ENCODE measurements around the gene ACADL. TPM values are rescaled to one million over a fixed set of nuclear protein-coding genes. Genes with fewer than 3 reads are reported as not detected.

Gene ACADL
- 0.26 and 0.38 TPM in 2 replicates for total RNA-seq

- Histone ChIP-seq H3K4me3 (ENCODE audit: low read depth, low read length) (peak within 1 kb of the TSS; percentile 59), H3K27me3 (ENCODE audit: control insufficient read depth, insufficient read depth, low read length) (no peaks in the 10 kb centered on the region), H3K36me3 (ENCODE audit: control insufficient read depth, insufficient read depth, low read length) (no peaks in the 10 kb centered on the region)
- peak; percentile 37 for DNase-seq (ENCODE audit: low read depth)
- no peak for TF ChIP-seq CTCF (IDR thresholded peaks at IDR 0.05; ENCODE audit: insufficient read depth, low read length, severe bottlenecking)
- no peak for FAIRE-seq
These were observed at the start of gene ACADL for GRCh38 chr2:210224941-210225672. Gene ACADL, minus strand, starts transcription at chr2:210225447. Its CDS starts 184 bp downstream, at chr2:210225263.

GRCh38 chr2:210271300-210271699 is 46.1 kb upstream of the ACADL start:
- Histone ChIP-seq H3K27me3 (ENCODE audit: control insufficient read depth, insufficient read depth, low read length) (peaks cover 1% of the 10 kb centered on the region), H3K4me3 (ENCODE audit: low read depth, low read length) (no peak overlapping the region), H3K36me3 (ENCODE audit: control insufficient read depth, insufficient read depth, low read length) (no peaks in the 10 kb centered on the region)
- TF ChIP-seq CTCF (IDR thresholded peaks at IDR 0.05; ENCODE audit: insufficient read depth, low read length, severe bottlenecking) = no peak
- FAIRE-seq = no peak
- DNase-seq (ENCODE audit: low read depth) = no peak

GRCh38 chr2:210269148-210269547 is 43.9 kb upstream of the ACADL start:
- Histone ChIP-seq H3K4me3 (ENCODE audit: low read depth, low read length) (no peak overlapping the region), H3K36me3 (ENCODE audit: control insufficient read depth, insufficient read depth, low read length) (no peaks in the 10 kb centered on the region), H3K27me3 (ENCODE audit: control insufficient read depth, insufficient read depth, low read length) (peaks cover 1% of the 10 kb centered on the region)
- DNase-seq (ENCODE audit: low read depth) = no peak
- no peak for FAIRE-seq
- TF ChIP-seq CTCF (IDR thresholded peaks at IDR 0.05; ENCODE audit: insufficient read depth, low read length, severe bottlenecking) = no peak

- H3K36me3 ChIP-seq (ENCODE audit: control insufficient read depth, insufficient read depth, low read length) = no peaks in the 10 kb centered on the region
- no peak for DNase-seq (ENCODE audit: low read depth)
- no peak overlapping the region for H3K4me3 ChIP-seq (ENCODE audit: low read depth, low read length)
- no peak for FAIRE-seq
- no peak for TF ChIP-seq CTCF (IDR thresholded peaks at IDR 0.05; ENCODE audit: insufficient read depth, low read length, severe bottlenecking)
- H3K27me3 ChIP-seq (ENCODE audit: control insufficient read depth, insufficient read depth, low read length) = peaks cover 1% of the 10 kb centered on the region
These were observed 43.0 kb upstream of the ACADL start for GRCh38 chr2:210268281-210268680.

- TF ChIP-seq CTCF (IDR thresholded peaks at IDR 0.05; ENCODE audit: insufficient read depth, low read length, severe bottlenecking) = no peak
- Histone ChIP-seq H3K36me3 (ENCODE audit: control insufficient read depth, insufficient read depth, low read length) (no peaks in the 10 kb centered on the region), H3K27me3 (ENCODE audit: control insufficient read depth, insufficient read depth, low read length) (peaks cover 1% of the 10 kb centered on the region), H3K4me3 (ENCODE audit: low read depth, low read length) (no peak overlapping the region)
- FAIRE-seq (no peak), DNase-seq (ENCODE audit: low read depth) (no peak)
These were observed 42.5 kb upstream of the ACADL start for GRCh38 chr2:210267698-210268097.

- TF ChIP-seq CTCF (IDR thresholded peaks at IDR 0.05; ENCODE audit: insufficient read depth, low read length, severe bottlenecking) = no peak
- DNase-seq (ENCODE audit: low read depth) = no peak
- Histone ChIP-seq H3K36me3 (ENCODE audit: control insufficient read depth, insufficient read depth, low read length) (no peaks in the 10 kb centered on the region), H3K4me3 (ENCODE audit: low read depth, low read length) (no peak overlapping the region), H3K27me3 (ENCODE audit: control insufficient read depth, insufficient read depth, low read length) (peaks cover 1% of the 10 kb centered on the region)
- no peak for FAIRE-seq
These were observed 39.0 kb upstream of the ACADL start for GRCh38 chr2:210264282-210264681.

All from bronchial epithelial cell (primary cell).